IPS-15b (cell line): ENCODE results near the gene ATP2C2.
"Not testable (repeated sequence)": the region's sequence is repeated elsewhere in the genome, so short reads cannot be mapped to it uniquely, and the experiment has no call there.

Experiments used
- H3K27me3 ChIP-seq: one replicate; pipeline ENCODE4 v1.6.1; 2013; ENCODE audit warnings: low read length; ENCODE audit not compliant: control insufficient read depth, insufficient read depth
- H3K36me3 ChIP-seq: one replicate; pipeline ENCODE4 v1.6.1; 2013; ENCODE audit warnings: low read length; ENCODE audit not compliant: control insufficient read depth, insufficient read depth
- H3K4me1 ChIP-seq: one replicate; pipeline ENCODE4 v1.6.1; 2013; ENCODE audit warnings: mild to moderate bottlenecking, low read length; ENCODE audit not compliant: control insufficient read depth, insufficient read depth
- H3K4me3 ChIP-seq: one replicate; pipeline ENCODE4 v1.5.1; 2013; ENCODE audit warnings: low read depth, low read length
- H3K9ac ChIP-seq: one replicate; pipeline ENCODE4 v1.6.1; 2013; ENCODE audit warnings: low read depth, mild to moderate bottlenecking, low read length
- H3K9me3 ChIP-seq: one replicate; pipeline ENCODE4 v1.6.1; 2013; ENCODE audit warnings: mild to moderate bottlenecking, low read length; ENCODE audit not compliant: control insufficient read depth, insufficient read depth

ATP2C2 gene

DNA sequence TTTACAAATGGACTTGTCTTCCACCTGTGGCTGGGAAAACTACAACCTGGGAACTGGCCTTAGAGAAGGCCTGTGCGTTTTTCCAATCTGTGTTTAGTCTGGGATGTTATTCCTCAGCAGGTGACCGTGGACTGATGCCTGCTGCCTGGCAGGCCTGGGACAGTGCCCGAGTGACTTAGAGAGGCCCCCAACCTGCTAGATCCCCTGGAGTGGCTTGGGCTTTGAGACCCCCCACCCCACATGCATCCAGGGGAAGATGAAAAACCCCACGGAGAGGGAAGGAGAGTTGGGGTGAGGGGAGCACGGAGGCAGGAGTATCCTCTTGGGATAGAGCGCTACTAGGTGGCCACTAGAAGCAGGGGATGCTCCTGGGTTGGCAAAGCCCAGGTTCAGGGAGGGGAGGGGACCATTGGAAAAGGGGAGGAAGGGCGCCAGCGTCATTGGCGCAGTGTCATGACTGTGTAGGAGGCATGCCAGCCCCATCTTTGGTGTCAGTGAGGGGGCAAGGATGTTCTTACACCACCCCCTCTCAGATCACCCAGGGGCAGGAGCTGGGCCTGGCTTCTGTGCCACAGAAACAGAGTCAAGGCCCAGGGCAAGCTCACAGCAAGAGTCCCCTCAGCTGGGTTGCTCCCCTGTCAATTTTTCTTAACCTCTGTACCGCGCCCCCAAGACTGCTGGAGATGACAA, 82.0 kb downstream of the ATP2C2 start:
- Histone ChIP-seq H3K4me1 (no peaks in the 10 kb centered on the region), H3K36me3 (no peaks in the 10 kb centered on the region), H3K9me3 (no peaks in the 10 kb centered on the region), H3K4me3 (no peak overlapping the region), H3K9ac (no peak overlapping the region), H3K27me3 (no peaks in the 10 kb centered on the region)

DNA sequence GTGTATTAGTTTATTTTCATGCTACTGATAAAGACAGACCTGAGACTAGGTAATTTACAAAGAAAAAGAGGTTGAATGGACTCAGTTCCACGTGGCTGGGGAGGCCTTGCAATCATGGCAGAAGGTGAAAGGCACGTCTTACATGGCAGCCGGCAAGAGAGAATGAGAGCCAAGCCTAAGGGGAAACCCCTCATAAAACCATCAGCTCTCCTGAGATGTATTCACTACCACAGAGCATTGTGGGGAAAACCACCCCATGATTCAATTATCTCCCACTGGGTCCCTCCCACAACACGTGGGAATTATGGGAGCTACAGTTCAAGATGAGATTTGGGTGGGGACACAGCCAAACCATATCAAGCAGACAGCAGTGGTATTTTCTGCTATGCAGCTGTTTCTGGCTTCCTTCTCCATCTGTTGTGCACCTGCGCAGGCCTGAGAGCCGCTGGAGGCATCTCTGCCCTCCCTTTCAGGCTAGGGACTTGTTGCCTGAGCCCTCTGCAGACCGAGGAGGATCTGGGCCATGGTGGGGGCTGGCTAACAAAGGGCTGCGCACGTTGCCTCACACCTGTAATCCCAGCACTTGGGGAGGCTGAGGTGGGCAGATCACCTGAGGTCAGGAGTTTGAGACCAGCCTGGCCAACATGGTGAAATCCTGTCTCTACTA, 82.8 kb downstream of the ATP2C2 start:
- not testable (repeated sequence) for H3K9ac ChIP-seq, H3K9me3 ChIP-seq, H3K4me1 ChIP-seq, H3K36me3 ChIP-seq, H3K4me3 ChIP-seq, H3K27me3 ChIP-seq

DNA sequence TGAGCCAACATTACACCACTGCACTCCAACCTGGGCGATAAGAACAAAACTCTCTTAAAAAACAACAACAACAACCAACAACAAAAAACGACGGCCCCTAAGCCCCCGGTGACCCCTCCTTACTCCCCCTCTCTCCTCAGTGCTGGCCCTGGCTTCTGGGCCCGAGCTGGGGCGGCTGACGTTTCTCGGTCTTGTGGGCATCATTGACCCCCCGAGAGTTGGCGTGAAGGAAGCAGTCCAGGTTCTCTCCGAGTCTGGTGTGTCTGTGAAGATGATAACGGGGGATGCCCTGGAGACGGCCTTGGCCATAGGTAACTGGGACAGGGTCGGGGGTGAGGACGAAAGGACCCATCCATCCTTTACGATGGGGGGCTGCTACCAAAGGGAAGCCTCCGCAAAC, 83.4 kb downstream of the ATP2C2 start:
- no peaks in the 10 kb centered on the region for H3K27me3 ChIP-seq
- no peak overlapping the region for H3K4me3 ChIP-seq
- no peaks in the 10 kb centered on the region for H3K9me3 ChIP-seq
- H3K4me1 ChIP-seq, result no peaks in the 10 kb centered on the region
- H3K36me3 ChIP-seq, result no peaks in the 10 kb centered on the region
- H3K9ac ChIP-seq, result no peak overlapping the region

DNA sequence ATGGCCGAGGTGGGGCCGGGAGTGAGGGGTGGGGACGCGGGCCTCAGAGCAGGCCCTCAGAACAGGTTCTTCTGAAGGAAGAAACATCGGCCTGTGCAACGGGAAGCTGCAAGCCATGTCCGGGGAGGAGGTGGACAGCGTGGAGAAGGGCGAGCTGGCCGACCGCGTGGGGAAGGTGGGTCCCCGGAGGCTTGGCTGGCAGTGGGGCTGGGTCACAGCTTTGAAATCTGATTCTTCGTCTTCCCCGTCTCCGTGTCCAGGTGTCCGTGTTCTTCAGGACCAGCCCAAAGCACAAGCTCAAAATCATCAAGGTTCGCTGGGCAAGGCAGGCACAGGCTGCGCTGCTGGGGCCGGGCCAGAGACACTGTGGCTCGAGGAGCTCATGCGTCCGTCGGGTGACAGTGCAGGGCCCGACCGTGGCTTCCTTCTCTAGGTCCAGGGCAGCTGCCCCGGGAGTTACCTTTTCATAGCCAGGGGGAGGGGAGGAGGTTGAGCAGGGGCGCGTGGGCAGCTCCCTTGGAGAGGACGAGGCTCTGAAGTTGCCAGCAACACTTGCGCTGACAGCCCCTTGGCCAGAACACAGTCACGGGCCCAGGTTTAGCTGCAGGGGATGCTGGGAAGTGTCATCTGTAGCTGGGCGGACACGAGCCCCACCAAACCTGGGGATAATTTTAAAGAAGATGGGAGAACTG, 84.9 kb downstream of the ATP2C2 start:
- Histone ChIP-seq H3K36me3 (no peaks in the 10 kb centered on the region), H3K9ac (no peak overlapping the region), H3K4me3 (no peak overlapping the region), H3K4me1 (no peaks in the 10 kb centered on the region), H3K27me3 (no peaks in the 10 kb centered on the region), H3K9me3 (no peaks in the 10 kb centered on the region)

DNA sequence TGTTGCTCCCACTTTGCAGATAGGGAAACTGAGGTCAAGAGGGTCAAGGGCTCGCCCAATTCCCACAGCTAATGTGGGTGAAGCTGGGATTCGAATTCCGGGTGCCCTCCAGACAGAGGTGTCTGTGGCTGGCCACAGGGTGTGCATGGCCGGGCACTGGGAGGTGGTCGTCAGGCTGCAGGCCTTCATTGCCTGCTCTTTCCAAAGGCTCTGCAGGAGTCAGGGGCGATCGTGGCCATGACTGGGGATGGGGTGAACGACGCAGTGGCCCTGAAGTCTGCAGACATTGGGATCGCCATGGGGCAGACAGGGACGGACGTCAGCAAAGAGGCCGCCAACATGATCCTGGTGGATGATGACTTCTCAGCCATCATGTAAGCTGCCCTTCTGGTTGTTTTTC, 86.3 kb downstream of the ATP2C2 start:
- Histone ChIP-seq H3K36me3 (no peaks in the 10 kb centered on the region), H3K9me3 (no peaks in the 10 kb centered on the region), H3K4me3 (no peak overlapping the region), H3K9ac (no peak overlapping the region), H3K4me1 (no peaks in the 10 kb centered on the region), H3K27me3 (no peaks in the 10 kb centered on the region)

DNA sequence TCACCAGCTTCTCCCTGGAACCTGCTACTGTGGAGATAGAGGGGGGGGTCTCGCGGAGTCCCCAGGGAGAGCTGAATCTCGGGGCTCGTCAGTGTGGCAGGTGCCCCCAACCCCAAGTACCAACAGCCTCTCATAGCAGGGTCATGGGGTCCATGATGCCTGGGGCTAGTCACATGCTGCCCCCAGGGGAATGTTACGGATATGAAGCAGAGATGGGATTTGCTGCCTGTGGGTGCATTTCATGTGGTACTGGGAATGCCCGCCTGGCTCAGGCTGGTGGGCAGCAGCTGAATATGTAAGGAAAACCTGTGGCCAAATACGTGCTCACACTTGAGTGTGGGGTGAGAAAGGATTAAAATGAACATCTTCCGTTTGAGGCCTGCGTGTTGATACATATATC, 86.7 kb downstream of the ATP2C2 start:
- Histone ChIP-seq H3K36me3 (no peaks in the 10 kb centered on the region), H3K4me3 (no peak overlapping the region), H3K27me3 (no peaks in the 10 kb centered on the region), H3K9ac (no peak overlapping the region), H3K9me3 (no peaks in the 10 kb centered on the region), H3K4me1 (no peaks in the 10 kb centered on the region)

DNA sequence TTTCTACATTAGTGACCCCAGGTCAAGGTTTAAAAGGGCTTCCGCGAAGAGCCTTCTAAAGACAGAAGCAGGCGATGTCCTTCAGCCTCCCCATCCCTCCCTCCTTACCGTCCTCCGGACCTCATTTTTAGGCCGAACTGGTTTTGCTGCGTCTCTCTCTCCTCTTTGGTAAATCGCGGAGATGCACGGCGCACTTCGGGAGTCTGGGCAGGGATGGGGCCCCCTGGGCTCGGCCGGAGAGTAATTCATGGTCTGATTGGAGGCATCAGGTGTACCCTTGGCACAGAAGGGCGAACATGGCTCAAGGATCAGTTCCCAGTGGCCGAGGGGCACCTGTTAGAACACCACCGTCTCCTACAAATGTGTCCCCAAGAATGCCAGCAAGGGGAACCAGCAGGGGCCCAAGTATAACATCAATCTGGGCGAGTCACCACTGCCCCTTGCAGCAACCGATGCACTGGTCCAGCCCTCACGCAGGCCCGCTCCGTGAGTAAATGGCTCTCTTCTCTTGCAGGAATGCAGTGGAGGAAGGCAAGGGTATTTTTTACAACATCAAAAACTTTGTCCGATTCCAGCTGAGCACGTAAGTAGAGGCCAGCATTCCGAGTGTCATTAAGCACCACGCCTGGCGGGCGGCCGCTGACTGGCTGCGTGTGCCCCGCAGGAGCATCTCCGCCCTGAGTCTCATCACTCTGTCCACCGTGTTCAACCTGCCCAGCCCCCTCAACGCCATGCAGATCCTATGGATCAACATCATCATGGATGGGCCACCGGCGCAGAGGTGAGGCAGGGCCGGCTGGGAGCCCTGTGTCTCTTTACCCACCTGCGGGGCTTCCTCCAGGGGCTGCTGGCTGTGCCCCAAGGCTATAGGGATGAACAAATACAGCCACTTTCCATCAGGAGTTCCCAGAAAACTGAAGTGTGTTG, 90.5 kb downstream of the ATP2C2 start:
- H3K9ac ChIP-seq, result no peak overlapping the region
- H3K36me3 ChIP-seq, result peaks cover 3% of the 10 kb centered on the region
- H3K9me3 ChIP-seq, result no peaks in the 10 kb centered on the region
- H3K27me3 ChIP-seq, result no peaks in the 10 kb centered on the region
- H3K4me1 ChIP-seq, result no peaks in the 10 kb centered on the region
- no peak overlapping the region for H3K4me3 ChIP-seq

DNA sequence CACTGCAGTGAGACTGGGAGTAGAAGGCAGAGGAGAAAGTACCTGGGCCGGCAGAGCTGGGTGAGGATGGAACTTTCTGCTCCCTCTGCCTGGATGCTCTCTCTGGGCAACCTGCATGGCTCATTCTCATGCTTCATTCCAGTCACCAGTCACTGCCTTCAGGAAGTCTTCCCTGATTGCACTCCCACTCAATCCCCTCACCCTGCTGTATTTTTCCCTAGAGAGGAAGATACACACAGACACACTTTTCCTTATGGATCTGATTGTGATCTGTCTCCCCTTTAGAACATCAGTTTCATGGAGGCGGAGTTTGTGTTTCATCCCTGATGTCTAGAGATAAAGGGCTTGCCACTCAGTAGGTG, 91.2 kb downstream of the ATP2C2 start:
- no peaks in the 10 kb centered on the region for H3K4me1 ChIP-seq
- no peak overlapping the region for H3K9ac ChIP-seq
- peaks cover 3% of the 10 kb centered on the region for H3K36me3 ChIP-seq
- no peak overlapping the region for H3K4me3 ChIP-seq
- no peaks in the 10 kb centered on the region for H3K27me3 ChIP-seq
- no peaks in the 10 kb centered on the region for H3K9me3 ChIP-seq

DNA sequence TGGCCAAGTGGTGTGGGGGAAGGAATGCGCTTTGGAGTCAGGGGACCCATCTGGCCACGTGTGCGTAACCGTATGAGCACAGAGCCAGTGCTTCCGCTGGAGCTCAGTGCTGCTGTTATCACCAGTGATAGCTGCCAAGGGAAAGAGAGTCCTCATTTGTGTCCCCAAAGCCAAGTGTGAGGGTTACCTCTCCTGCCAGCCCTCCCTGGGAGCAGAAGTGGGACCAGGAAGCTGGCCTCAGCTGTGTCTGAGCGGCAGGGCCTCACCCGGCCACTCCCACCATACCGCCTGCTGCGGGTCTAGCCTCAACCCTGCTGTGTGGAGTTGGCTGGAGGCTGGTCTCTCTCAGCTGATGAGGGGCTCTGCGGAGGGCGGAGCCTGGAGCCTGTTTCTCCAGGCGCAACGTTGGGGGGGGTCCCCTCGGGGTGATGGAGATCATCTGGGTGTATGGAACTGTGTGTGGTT, 91.6 kb downstream of the ATP2C2 start:
- no peaks in the 10 kb centered on the region for H3K4me1 ChIP-seq
- no peaks in the 10 kb centered on the region for H3K9me3 ChIP-seq
- H3K36me3 ChIP-seq, result peaks cover 3% of the 10 kb centered on the region
- no peak overlapping the region for H3K9ac ChIP-seq
- H3K4me3 ChIP-seq, result no peak overlapping the region
- H3K27me3 ChIP-seq, result no peaks in the 10 kb centered on the region

DNA sequence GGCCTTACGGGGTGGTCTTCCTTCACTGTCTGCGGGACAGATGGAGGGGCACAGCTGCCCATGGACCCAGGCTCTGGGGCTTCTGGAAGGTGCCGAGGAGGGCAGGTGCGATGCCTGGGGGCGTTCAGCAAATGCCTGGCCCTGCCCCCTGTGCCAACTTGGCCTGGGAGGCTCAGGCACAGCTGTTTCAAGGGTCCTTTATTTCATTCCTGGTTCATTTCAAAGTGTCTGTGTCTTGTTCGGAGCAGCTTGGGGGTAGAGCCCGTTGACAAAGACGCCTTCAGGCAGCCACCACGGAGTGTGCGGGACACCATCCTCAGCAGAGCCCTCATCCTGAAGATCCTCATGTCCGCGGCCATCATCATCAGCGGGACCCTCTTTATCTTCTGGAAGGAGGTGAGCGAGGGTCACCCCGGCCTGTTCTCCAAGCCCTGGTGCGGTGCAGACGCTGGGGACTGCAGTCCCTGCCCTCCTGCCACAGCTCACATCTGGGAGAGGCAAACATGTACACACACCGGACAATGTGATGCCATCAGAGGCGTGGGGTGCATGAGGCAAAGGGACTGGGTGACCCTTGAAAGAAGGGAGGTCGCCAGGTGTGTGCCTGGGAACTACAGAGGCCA, 92.2 kb downstream of the ATP2C2 start:
- no peak overlapping the region for H3K4me3 ChIP-seq
- H3K27me3 ChIP-seq, result no peaks in the 10 kb centered on the region
- H3K36me3 ChIP-seq, result peaks cover 3% of the 10 kb centered on the region
- H3K9ac ChIP-seq, result no peak overlapping the region
- H3K9me3 ChIP-seq, result no peaks in the 10 kb centered on the region
- no peaks in the 10 kb centered on the region for H3K4me1 ChIP-seq

DNA sequence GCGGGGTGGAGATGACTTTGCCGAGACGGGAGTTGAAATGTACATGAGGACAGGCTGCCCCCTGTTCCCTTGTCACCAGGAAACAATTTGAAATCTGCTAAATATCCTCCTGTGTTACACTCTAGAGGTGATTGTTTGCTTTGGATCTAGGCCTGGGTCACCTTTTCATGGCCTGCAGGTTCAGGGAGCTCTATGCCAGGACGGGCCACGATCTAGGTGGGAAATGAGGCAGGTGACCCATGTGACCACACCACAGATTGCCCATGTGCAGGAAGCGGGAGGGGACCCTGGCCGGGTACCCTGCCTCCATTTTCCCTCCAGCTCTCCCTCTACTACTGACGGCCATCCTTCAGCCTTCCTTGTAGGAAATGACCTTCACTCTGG, 92.7 kb downstream of the ATP2C2 start:
- Histone ChIP-seq H3K27me3 (no peaks in the 10 kb centered on the region), H3K9me3 (no peaks in the 10 kb centered on the region), H3K9ac (no peak overlapping the region), H3K4me3 (no peak overlapping the region), H3K4me1 (no peaks in the 10 kb centered on the region), H3K36me3 (peaks cover 3% of the 10 kb centered on the region)
